HG02970 (cell line): ENCODE data around the gene BZW1.

Experiments
- ATAC-seq: cut with Tn5 transposase; IDR thresholded peaks from one replicate; pipeline ENCODE4 v1.9.1; 2021; ENCODE audit warnings: mild to moderate bottlenecking, moderate library complexity, moderate number of reproducible peaks; ENCODE audit not compliant: unreplicated experiment, low FRiP score

BZW1 gene

DNA sequence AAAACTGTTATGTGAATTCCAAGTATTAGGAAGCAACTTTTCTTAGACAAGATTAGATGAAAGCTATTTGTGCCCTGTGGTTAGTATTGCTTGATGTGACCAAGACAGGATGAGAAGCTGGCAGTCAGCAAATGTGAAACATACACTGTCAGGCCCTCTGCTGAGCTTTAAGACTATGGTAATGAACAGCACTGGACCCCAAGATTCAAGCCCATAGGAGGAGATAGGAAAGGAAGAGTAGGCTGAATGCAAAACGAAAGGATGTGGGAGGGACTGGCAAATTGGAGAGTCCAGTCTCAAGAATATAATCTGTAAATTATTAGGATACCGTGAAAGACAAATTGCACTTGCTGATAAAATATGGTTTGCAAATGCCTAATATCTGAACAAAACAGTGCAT, 16.4 kb downstream of the BZW1 start:
- ATAC-seq: no peak

DNA sequence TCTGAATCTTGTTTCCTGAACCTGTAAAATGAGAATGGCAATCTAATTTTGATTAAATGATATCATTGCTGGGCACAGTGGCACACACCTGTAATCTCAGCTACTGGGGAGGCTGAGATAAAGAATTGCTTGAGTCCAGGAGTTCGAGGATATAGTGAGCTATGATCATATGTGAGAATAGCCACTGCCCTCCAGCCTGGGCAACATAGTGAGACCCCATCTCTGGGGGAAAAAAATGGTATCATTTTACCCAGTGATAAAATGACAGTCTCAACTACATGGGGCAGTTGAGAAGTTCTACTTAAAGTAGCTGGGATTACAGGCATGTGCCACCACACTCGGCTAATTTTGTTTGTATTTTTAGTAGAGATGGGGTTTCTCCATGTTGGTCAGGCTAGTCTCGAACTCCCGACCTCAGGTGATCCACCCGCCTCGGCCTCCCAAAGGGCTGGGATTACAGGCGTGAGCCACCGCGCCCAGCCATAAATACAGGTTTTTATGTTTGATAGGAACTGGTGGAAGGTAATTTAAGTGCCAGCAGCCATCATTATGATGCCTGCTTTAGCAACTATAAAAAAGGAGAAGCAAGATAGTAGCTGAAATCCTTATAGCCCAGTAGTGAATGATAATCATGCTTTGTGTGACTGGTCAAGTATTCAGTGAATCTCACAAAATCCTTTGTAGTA, 17.0 kb downstream of the BZW1 start:
- ATAC-seq: no peak

DNA sequence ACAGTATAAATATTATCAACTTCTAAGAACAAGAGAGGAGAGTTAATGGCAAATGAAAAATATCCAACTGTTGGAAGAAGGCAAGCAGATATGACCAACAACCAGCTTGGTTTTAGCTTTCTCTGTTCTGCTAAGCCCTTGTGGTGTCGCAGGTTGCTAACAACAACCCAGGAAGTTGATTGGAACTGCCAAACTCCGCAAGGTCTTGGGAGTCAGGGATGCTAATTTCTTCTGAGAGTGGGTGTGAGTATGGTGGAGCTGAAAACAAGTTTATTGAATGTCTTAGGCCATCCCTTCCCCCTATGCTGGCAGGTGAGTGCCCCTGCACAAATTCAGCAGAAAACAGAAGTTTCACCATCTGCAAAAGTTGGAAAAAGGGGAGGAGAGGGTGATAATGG, 17.5 kb downstream of the BZW1 start:
- ATAC-seq: no peak

DNA sequence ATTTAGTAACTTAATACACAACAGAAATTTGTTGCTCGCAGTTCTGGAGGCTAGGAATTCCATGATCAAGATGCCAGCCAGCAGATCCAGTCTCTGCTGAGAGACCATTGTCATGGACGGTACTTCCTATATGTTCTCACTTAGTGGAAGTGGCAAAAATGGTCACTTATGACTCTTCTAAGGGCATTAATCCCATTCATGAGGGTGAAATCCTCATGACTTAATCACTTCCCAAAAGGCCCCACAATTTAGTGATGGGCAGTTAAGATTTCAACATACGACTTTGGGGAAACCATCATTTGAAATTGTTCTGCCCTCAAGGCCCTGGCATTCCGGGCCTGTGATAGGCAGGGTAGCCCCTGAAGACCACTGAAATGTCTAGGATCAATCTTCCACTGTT, 23.0 kb downstream of the BZW1 start:
- no peak for ATAC-seq

DNA sequence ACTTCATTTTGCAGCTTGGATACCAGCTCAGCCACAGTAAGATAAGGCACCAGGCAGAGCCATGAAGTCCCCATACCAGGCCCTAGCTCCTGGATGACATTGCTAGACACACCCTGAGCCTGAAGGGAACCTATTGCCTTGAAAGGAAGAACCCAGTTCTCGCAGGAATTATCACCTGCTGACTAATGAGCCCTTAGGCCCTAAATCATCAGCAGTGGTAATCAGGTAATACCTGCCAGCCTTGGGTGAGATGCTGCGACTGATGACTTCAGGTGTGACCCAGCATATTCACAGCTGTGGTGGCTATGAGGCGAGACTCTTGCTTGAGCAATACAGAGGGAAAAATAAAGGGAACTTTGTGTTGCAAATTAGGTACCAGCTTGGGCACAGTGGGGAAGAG, 27.8 kb downstream of the BZW1 start:
- no peak for ATAC-seq

DNA sequence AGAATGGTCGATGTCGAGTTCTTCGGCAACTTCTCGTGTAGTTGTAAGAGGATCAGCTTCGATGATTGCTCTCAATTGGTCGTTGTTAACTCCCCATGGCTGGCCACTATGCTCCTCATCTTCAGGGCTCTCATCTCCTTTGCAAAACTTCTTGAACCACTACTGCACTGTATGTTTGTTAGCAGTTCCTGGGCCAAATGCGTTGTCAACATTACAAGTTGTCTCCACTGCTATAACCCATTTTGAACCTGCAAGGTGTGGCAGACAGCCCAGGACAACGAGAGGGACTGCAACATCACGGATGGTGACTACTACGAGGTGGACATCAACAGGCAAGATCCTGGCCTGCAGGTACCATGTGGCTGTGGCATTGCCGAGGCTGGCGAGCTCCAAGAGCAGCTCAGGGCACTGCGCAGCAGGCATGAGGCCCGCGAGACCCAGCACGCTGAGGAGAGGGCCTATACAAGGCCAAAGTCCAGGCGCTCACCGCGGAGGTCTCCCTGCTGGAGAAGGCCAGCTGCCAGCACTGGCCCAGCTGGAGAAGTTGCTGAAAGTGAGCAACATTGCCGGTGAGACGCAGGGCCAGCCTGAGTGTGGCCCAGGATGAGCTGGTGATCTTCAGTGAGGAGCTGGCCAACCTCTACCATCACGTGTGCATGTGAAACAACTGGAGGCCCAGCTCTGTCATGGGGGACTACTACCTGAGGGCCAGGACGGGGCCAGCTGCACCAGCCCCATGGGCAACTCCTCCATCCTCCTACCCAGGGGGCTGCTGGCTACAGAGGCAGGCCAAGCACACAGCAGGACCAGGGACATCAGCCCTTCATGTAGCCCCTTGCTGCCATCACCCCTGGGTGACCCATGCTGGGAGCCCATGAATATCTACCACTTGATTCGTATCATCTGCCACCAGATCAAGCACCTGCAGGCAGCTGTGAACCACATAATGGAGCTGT, 32.6 kb downstream of the BZW1 start:
- ATAC-seq: no peak

DNA sequence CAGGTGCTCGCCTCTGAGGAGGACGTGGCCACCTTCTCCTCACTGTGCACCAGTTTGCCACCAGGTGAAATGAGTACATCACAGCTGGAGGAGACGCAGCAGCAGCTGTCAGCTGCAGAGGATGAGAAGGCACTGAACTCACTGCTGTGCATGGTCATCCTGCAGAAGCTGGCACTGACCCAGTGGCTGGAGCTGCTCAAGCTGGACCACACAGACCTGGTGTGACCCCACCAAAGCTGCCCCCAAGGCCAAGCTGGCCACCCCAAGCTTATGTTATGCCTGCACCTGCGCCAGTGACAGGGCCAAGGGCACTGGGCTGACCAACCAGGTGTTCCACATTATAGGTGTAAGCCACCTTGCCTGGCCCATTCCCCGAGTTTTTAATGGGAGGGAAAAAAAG, 33.5 kb downstream of the BZW1 start:
- no peak for ATAC-seq

DNA sequence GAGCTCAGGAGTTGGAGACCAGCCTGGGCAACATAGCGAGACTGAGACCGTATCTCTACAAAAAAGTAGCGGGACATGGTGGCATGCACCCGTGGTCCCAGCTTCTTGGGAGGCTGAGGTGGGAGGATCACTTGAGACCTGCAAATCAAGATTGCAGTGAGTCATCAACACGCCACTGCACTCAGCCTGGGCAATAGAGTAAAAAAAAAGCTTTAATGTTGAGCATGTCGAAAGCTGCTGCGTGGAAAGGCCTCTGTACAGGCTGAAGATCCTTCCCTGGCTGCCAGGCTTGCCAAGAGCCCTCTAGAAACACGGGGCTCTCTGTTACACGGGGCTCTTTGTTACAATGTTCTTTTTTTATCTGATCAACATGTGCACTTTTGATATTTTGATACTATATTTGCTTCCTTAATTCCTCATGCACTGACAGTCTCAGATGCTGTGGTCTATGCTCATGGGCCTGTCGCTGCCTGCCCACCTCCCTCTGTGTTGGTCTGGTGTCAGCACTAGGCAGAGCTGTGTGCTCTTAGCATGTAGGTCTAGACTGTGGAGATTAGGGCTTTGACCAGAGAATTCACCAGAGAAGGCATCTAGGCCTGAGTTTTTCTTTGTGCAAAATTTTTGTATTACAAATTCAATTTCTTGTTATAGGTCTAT, 34.1 kb downstream of the BZW1 start:
- ATAC-seq: no peak

DNA sequence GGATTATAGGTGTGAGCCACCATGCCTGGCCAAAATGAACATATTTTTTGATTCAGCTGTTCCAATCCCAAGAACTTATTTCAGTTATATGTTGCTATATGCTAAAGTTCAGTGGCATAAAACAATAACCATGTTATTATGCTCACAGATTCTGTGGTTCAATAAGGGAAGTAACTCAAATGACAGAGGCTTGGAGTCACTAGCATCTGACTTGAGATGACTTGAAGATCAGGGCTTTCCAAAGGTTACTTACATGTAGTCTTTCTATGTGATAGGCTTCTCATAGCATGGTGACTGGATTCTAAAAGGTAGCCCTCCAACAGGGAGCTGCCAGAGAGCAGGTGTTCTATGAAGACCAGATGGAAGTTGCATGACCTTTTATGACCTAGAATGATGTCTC, 35.6 kb downstream of the BZW1 start:
- no peak for ATAC-seq

DNA sequence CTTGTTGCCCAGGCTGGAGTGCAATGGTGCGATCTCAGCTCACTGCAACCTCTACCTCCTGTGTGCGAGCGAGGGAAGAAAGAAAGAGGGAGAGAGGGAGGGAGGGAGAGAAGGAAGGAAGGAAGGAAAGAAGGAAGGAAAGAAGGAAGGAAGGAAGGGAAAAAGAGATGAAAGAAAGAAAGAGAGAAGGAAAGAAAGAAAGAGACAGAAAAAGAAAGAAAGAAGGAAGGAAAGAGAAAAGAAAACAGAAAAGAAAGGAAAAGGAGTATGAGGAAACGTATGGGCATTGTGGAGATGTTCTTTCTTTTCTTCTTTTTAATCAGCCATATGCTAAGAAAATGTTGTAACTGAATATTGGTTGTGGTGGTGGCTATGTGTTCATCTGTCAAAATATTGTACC, 36.2 kb downstream of the BZW1 start:
- ATAC-seq: no peak

DNA sequence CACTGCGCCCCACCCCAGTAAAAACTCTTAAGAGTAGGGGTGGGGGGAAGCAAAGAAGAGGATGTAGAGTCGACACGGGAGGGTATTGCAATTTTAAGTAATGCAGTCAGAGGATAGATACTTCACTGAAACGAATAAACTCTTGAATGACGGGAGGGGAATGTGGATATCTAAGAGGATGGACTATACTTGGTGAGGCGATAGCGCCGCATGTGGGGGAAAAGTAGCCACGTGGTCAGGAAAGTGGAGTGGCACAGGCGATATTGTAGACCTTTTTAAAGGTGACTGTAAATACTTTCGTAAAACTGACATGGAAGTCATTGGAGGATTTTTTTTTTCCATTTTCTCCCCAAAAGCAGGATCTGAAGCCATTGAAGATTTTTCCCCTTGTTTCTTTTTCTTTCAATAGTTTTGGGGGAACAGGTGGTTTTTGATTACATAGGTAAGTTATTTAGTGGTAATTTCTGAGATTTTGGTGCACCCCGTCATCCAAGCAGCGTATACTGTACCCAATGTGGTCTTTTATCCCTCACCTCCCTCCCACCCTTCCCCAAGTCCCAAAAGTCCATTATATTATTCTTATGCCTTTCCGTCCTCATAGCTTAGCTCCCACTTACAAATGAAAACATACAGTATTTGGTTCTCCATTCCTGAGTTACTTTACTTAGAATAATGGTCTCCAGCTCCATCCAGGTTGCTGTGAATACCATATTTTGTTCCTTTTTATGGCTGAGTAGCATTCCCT, 39.0 kb downstream of the BZW1 start:
- ATAC-seq: no peak

DNA sequence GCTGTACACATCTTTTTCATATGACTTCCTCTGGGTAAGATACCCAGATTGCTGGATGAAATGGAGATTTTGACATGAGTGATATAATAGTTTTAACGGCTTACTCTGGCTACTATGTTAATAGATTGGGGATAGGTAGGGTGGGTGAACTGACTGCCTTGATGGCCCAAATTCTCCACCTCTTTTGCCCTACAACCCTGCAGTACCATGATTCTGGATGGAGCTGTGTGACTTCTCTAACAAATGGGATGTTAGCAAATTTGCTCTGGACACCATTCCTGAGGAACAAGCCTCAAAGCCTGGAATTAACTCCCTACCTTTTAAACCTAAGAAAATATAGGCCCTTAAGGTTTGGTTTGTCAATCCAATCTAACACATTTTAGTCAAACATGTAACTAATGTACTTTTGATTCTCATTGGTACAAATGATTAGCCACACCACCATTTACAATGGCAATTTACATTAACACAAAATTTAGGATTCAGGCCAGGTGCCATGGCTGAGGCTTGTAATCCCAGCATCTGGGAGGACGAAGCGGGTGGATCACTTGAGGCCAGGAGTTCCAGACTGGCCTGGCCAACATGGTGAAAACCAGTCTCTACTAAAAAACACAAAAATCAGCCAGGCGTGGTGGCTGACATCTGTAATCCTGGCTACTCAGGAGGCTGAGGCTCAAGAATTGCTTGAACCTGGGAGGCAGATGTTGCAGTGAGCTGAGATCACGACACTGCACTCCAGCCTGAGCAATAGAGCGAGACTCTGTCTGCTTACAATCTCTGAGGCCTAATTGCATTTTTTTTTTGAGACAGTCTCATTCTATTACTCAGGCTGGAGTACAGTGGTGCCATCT, 39.9 kb downstream of the BZW1 start:
- no peak for ATAC-seq

DNA sequence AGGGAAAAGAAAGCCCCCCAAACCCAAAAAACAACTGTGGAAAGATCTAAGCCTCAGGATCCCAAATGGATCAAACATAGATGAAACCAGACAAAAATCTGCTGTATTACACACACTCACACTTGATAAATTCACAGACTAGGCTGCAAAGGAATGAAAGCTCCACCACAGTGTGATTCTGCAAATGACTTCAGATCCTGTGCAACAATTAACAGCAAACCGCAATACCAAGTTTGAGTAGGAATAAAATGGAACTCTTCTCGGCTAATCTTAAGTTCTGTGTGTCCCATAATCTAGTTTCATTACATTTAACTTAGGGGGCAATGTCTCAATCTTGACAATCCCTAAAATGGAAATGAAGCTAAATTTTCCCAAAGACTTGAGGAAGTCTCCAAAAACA, 40.9 kb downstream of the BZW1 start:
- no peak for ATAC-seq

DNA sequence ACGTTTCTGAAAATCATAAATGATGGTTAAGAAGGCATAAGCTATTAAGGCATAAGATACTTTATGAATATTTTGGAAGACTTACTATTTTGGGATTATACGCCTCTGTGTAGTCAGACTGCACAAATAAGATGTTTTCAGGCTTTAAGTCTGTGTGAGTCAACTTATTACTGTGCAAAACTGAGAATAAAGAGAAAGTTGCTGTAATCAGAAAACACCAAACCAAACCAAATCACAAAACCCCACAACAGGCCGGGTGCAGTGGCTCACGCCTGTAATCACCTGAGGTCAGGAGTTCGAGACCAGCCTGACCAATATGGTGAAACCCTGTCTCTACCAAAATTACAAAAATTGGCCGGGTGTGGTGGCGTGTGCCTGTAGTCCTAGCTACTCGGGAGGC, 45.1 kb downstream of the BZW1 start:
- ATAC-seq: no peak

DNA sequence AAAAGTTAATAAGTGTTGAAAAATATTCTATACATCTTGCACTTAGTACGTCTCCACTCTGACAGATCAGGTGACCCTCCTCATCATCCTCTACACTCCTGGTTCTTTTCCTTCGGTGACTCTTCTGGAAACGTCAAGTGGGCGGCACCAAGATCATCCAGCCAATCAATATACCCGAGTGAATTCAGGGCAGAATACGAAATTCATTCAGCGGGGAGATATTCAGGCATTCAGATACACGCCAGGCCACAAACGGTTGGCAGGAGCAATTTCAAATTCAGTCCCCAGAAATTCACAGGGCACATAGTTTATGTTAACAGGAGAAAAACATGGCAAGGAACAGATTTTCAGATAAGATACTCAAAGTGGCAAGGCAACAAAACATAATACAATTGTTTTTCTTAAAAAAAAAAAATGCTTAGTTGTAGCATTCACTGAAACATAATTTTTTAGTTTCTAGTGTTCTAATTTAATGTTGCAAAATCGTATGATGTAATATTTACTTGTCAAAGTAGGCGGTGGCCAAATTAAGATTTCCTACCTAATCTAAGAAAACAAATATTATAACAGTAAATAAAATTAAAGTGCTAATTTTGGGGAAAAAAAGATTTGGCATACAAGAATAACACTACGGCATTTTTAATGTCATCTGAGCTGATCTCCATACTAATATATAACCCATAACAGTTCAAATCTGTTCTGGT, 48.5 kb downstream of the BZW1 start:
- ATAC-seq: no peak

DNA sequence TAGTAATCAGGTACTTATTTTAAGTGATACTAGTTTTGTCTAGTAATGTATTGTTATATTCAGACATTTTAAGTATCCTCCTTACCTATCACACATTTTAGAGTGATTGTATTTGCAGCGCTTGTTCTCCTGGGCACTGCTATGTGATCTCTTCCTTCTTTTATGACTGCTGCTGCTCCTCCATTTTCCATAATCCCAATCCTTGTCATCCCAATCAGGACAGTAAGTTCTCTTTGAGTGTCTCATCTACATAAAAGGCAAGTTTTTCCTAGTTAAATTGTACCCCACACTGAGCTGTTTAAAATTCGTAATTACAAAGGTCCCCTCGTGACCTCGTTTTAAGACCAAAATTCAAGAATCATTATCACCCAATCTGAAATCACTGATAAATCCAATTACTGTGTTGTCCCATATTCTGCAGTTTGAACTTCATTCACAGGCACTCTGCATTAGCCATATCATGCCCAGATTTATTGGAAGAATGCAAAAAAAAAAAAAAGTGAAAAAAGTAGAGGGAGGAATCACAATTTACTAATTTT, 50.0 kb downstream of the BZW1 start:
- ATAC-seq: no peak

DNA sequence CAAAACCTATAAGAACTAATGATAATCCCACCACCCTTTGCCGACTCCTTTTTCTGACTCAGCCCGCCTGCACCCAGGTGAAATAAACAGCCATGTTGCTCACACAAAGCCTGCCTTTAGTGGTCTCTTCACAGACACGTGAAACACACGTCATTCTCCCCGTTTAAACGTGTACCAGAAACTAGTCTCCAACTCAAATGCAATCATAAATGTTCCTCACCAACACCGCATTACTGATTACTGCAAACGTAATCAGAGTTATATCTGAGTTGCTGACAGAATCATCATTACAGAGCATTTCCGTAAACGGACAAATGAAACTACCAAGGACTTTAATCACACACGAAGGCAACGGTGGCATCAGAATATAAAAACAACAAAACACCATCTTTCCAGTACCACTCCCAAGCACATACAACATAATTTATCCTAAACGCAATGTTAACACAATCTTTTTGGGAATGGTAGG, 50.9 kb downstream of the BZW1 start:
- ATAC-seq: no peak

DNA sequence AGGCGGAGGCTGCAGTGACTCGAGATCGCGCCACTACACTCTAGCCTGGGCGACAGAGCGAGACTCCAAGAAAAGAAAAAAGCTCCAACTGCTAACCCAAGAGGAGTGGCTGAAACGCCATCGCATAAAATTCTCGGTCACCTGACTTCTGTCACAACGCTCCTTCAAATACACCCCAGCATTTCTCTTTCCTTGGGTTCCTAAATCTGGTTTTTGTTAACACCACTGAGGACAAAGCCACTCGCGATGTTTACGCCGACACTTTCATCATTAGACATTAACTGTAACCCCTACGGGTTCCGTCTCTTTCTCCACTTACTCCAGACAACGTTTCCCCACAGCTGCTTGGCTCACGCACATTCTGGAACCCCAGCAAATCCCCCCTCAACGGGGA, 52.1 kb downstream of the BZW1 start:
- no peak for ATAC-seq
